Measurements from ENCODE around the gene RNASEH2B.
A peak's percentile ranks its signal among the peaks of the same experiment; 100 is the strongest.

RNASEH2B gene

DNA sequence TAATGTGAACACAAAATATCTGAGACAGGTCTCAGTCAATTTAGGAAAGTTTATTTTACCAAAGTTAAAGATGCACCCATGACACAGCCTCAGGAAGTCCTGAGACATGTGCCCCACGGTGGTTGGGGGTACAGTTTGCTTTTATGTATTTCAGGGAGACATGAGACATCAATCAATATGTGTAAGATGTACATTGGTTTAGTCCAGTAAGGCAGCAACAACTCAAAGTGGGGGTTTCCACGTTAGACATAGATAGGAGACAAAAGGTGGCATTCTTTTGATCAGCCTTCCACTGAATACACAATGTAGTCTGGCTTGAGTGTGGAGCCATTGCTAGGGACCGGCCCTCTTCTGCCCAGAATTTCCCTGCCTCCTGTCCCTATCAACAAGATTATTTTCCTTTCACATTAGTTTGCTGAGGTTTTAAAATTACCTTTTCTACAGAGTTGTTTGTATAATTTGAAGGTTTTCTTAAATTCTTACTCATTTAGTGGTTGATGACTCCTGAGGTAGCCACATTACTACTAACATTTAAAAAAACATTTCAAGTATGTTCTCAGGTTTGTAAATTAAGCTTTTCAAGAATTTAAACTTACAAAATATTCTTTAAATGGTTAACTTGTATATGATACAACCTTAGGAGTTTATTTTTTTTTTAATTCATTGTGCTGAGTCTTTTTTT lies 33.2 kb downstream of the RNASEH2B start:
- no peak for DNase-seq

DNA sequence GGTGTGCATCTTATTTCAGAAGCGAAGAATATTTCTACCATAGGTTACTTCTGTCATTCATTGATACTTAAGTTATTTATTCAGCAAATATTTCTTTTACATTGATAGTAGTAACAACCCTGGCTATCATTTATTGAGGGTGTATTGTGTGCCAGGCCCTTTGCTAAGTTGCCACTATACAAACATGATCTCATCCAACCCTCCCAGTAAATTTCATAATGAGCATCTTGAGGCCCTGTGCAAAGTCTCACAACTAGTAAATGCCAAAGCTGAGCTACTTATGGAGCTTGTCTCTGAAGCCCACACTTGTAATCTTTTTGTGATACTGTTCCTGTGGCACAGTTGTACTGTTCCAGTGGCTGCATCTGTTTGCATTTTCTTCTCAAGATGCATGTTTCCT lies 36.1 kb downstream of the RNASEH2B start:
- DNase-seq, result no peak

GRCh38 chr13:50948601-50949000 lies 39.0 kb downstream of the RNASEH2B start:
- no peak for DNase-seq

GRCh38 chr13:50950849-50951248 lies 41.3 kb downstream of the RNASEH2B start:
- DNase-seq, result no peak

DNA sequence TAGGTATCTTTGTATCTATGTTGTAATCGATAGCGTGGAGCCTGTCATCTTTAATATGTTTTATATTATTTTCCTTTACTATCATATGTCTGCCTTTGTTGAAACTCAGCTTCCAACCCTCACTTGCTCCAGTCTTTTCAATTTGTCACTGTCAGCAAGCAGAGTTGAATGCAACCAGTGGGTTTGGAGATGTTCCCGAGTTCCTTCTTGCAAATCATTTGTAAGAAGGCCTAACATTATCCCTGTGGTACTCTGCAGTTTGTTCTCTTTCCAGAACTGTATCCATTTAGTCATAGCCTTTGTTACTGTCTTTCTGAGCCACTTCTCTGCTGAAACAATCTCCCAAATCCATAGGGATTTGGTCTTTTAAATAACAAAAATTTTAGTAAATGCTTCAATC lies 41.8 kb downstream of the RNASEH2B start:
- no peak for DNase-seq

- no peak for DNase-seq
Measured at GRCh38 chr13:50955241-50955640, 45.6 kb downstream of the RNASEH2B start.

DNA sequence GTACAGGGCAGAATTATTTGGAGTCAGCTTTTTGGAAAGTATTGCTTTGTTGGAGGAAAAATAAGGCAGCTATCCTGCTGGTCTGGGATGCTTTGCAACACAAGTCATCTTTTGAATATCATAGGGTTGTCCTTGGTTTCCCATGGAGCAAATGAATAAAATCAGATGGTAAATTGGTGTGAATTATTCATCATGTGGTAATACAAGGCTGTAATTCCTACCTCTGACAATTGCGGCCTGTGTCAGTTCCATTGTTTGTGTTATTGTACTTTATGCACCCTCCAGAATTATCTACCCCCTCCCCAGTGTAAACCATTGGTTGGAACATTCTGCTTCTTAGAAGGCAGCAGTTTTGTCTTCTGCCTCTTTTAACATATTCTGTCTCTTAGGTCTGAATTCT lies 46.2 kb downstream of the RNASEH2B start:
- no peak for DNase-seq

DNA sequence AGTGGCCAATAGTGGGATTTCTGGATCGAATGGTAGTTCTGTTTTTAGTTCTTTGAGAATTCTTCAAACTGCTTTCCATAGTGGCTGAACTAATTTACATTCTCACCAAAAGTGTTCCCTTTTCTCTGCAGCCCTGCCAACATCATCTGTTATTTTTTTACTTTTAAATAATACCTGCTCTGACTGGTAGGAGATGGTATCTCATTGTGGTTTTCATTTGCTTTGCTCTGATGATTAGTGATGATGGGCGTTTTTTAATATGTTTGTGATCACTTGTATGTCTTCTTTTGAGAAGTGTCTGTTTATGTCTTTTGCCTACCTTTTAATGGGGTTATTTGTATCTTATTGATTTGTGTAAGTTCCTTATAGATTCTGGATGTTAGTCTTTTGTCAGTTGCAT lies 48.0 kb downstream of the RNASEH2B start:
- DNase-seq, result no peak

DNA sequence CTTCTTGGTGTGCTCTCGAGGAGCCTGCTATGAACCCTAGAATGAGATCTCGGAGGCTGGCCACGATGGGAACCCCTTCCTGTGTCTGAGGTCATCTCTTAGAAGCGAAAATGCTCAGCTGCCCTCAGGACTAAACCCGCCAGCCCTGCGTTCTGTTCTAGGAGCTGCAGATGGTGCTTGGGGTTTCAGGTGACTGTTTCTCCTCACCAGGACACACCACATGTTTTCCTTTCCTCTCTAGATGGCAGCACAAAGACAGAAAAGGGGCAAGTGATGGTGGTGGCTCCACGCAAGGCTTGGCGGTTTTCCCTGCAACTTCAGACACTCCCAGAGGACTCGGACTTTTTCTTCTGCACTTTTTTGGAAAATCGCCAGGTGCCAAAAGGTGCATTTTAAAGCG lies 60.1 kb downstream of the RNASEH2B start:
- peak; percentile 11 for DNase-seq

GRCh38 chr13:50970956-50971355 lies 61.4 kb downstream of the RNASEH2B start:
- no peak for DNase-seq

DNA sequence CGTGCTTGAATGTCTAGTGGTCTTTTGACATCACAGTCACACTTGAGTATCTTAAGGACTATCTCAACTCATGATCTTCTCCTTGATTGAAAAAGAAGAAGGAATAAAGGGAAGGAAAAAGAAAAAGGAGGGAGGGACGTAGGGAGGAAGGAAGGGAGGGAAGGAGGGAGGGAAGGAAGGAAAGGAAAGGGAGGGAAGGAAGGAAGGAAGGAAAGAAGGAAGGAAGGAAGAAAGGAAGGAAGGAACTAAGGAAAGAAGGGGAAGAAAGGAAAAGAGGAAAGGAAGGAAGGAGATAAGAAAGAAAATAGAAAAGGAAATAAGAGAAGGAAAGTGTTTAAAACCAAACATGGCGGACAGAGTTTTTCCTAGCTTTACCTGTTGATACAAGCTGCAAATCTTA lies 64.7 kb downstream of the RNASEH2B start:
- no peak for DNase-seq

- DNase-seq, result no peak
Measured at GRCh38 chr13:50979187-50979586, 69.6 kb downstream of the RNASEH2B start.

- no peak for DNase-seq
Measured at GRCh38 chr13:50981686-50982085, 72.1 kb downstream of the RNASEH2B start.

DNA sequence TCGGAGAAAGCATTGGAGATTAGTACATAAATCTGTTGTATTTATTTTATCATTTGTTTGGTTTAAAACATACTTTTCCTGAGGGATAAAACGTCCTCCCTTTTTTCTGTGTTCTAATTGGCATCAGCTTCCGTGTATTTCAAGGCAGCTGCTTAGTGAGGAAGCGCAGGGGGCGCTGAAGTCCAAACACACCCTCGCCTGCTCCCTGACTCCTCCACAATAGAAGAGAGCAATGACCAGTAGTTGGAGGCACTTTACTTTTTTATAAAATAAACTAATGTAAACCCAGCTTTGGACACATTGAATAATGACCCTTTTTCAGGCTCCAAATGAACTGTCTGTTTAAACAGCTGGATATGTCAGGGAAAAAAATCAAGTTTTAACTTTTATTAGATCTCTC lies 79.9 kb downstream of the RNASEH2B start:
- no peak for DNase-seq

DNA sequence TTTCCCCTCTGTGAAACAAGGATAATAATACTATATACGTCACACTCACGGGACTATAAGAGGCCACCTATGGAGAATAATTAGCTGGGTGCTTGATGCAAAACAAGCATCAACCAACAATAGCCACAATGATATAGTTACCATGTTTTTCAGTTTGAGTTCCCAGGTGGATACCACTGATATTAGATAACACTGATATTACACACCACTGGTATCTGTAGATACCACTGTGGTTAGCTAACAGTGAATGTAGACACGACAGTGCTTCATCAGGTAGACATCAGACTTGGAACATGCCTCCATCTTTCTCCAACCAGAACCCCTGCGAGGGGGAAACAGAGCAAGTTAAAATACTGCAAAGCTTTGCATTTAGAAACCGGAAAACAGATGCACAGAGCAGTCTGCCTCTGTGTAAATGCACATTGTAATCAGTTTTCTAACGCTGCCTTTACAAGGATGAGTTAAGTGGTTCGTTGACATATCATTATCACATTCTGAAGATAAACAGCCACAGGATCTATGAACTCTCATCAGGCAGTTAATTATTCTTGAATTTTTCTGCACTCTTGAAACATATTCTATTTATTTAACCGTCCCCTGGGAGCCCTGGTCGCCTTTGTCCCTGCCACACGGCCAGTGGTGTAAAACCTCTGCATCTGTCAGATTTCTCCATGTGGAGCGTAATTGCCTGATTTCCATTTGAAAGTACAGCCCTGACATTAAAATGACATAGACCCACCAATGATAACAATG lies 80.7 kb downstream of the RNASEH2B start:
- peak; percentile 64 for DNase-seq

- peak; percentile 28 for DNase-seq
Measured at GRCh38 chr13:50990818-50991506, 81.4 kb downstream of the RNASEH2B start.

DNA sequence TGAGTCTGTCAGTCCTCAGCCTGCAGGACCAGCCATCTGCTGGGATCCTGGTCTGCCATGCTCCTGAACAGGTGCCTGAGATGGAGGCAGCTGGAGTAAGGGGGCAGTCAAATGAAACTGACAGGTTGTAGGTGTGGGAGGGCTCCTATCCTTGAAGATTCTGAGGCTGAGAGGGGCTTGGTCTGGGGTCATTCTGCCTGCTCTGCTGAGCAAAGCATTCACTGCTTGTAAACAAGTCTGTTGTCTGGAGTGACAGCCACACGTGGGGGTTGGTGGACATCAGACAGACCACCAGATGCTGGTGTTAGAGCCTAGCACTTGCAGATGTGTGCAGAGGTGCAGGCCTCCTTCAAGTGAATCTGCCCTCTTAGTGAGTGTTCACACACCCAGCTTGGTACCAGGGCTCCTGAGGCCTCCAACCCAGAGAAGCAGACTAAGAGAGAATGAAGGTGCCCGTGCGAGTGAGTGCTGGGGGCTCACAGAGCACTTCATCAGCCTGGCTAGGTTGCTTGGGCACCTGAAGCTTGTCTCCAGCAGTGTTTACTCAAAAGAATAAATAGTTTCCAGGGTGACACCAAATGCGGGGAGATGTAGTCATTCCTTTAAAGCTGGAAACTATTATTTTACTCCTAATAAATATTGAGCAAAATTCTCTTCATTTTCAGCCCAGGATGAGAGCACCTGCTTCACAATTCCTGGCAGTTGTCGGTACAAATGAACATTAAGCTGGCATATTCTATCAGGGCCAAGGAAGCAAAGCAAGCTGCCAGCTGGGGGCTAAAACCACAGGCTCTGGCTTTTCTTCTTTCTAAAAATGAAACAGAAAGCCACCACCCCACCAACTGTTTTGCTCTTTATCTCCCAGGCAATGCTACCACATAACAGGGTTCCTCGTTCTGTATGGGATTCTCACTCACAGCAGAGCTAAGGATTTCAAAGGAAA lies 82.3 kb downstream of the RNASEH2B start:
- DNase-seq, result no peak

- DNase-seq, result peak; percentile 51
Measured at GRCh38 chr13:50993371-50993770, 83.8 kb downstream of the RNASEH2B start.

GRCh38 chr13:50993934-50994333 lies 84.3 kb downstream of the RNASEH2B start:
- DNase-seq, result no peak

DNA sequence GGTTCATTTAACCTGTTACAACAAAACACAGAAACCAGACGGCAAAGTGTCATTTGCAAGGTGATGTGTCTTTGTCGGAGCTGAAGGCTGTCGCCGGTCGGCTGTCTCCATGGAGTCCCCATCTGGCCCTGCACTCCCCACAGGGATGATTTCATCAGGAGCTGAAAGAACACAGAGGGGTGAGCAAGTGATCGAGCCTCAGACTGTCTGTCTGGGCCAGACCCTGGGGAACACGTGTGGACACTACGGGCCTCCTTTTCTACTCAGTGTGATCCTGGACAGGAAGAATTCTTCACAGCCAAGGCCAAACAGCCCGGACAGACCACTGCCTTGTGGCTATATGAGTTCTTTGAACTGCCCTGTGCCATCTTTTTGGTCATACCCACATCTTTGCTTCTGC lies 85.1 kb downstream of the RNASEH2B start:
- no peak for DNase-seq

GRCh38 chr13:50995854-50996253 lies 86.3 kb downstream of the RNASEH2B start:
- DNase-seq, result no peak

- DNase-seq, result no peak
Measured at GRCh38 chr13:50998326-50998725, 88.7 kb downstream of the RNASEH2B start.

GRCh38 chr13:50999641-51000040 lies 90.0 kb downstream of the RNASEH2B start:
- peak; percentile 62 for DNase-seq

Data from NCI-H524 treated with DMSO at 0.1 percent for 48 hours (cell line).